ENCODE results near the gene MDM1. TPM values are rescaled to one million over a fixed set of nuclear protein-coding genes. Genes with fewer than 3 reads are reported as not detected.

Gene MDM1
- total RNA-seq, 1 experiment from 2014 or later = 10.0 TPM

- intact Hi-C loops (cut with micrococcal nuclease) = no loop called here
- H3K27ac ChIP-seq (ENCODE audit: low read depth, low read length) = no peak overlapping the region
- H3K9me2 ChIP-seq (ENCODE audit: insufficient read depth) = no peaks in the 10 kb centered on the region
- POLR2A ChIA-PET = no interaction called here
- H3K27me3 ChIP-seq (ENCODE audit: insufficient read depth, low read length) = no peaks in the 10 kb centered on the region
- no peak for TF ChIP-seq CEBPB (IDR thresholded peaks at IDR 0.05; ENCODE audit: low read depth)
- no peak for TF ChIP-seq FOSL1 (IDR thresholded peaks at IDR 0.05; ENCODE audit: low read depth)
- no peak for TF ChIP-seq EZH2 (IDR thresholded peaks at IDR 0.05)
- TF ChIP-seq ZBTB33 (IDR thresholded peaks at IDR 0.05; ENCODE audit: extremely low read depth, insufficient replicate concordance, low read length) = no peak
- no peak for TF ChIP-seq RAD21 (IDR thresholded peaks at IDR 0.05; ENCODE audit: low read depth)
- no peak for TF ChIP-seq POLR2A (IDR thresholded peaks at IDR 0.05; ENCODE audit: borderline replicate concordance, extremely low read depth, insufficient read depth, insufficient read length)
- TF ChIP-seq CBX3 (IDR thresholded peaks at IDR 0.05; ENCODE audit: low read depth) = no peak
- no peak for TF ChIP-seq TCF7L2 (IDR thresholded peaks at IDR 0.05; ENCODE audit: borderline replicate concordance, extremely low read depth, insufficient read depth, insufficient read length)
- TF ChIP-seq REST (IDR thresholded peaks at IDR 0.05; ENCODE audit: low read depth) = no peak
- TF ChIP-seq ZFX (IDR thresholded peaks at IDR 0.05) = no peak
- DNase-seq (ENCODE audit: low read depth, low spot score) (no peak), ATAC-seq (no peak)
- H3K79me2 ChIP-seq (ENCODE audit: insufficient read depth, low read length) = no peaks in the 10 kb centered on the region
- H3K4me2 ChIP-seq (ENCODE audit: low read length) = no peak overlapping the region
- RAD21 ChIA-PET (ENCODE audit: low non-redundant PET in 1 of 2, low total read pairs in 2 of 2, uncharacterized antibody in 2 of 2, unreplicated experiment in 2 of 2) = no interaction called here
- no peak overlapping the region for H3K9ac ChIP-seq (ENCODE audit: low read length)
- no peaks in the 10 kb centered on the region for H4K20me1 ChIP-seq (ENCODE audit: insufficient read depth)
- no peaks in the 10 kb centered on the region for H3K36me3 ChIP-seq (ENCODE audit: control insufficient read depth in 1 of 2, insufficient read depth in 2 of 2, low read length in 2 of 2)
- H2AFZ ChIP-seq (ENCODE audit: low read depth, low read length, poor library complexity, severe bottlenecking) = no peak overlapping the region
- H3K9me3 ChIP-seq (ENCODE audit: control insufficient read depth in 1 of 2, insufficient read depth in 1 of 2, low read depth in 1 of 2, low read length in 2 of 2) = no peaks in the 10 kb centered on the region
- H3K4me1 ChIP-seq (ENCODE audit: control insufficient read depth in 1 of 2, insufficient read depth in 2 of 2, low read length in 2 of 2) = peaks cover 7 to 13% of the 10 kb centered on the region in 2 experiments
- CTCF ChIA-PET = interaction anchor here (1.6 kb wide), 1 partner anchor 18 kb away, joined by 3 read pairs; no protein-coding TSS in a partner anchor
- H3K4me3 ChIP-seq (replicated peaks in 1 of 2; ENCODE audit: low read depth in 1 of 2, low read length in 2 of 2) = no peak overlapping the region
- no TSS peak for BruUV-seq (replicated peaks)
Observed at GRCh38 chr12:68335462-68335861, 3.3 kb upstream of the MDM1 start.
